Progenitor cell of endocrine pancreas (in vitro differentiated cells): Measurements from ENCODE around the gene LRRFIP1. TPM values are rescaled to one million over a fixed set of nuclear protein-coding genes. Genes with fewer than 3 reads are reported as not detected.

Experiments
- DNase-seq: peaks from one replicate; pipeline ENCODE4 v3.0.0; 2021; ENCODE audit warnings: low spot score; ENCODE audit not compliant: unreplicated experiment
- H3K27ac Mint-ChIP-seq: 2 replicates; pipeline ENCODE4 v1.8.0; 2021; ENCODE audit warnings: mild to moderate bottlenecking, moderate library complexity, mixed read lengths
- H3K27me3 Mint-ChIP-seq: 2 replicates; pipeline ENCODE4 v1.8.0; 2021; ENCODE audit warnings: mixed read lengths
- H3K36me3 Mint-ChIP-seq: 2 replicates; pipeline ENCODE4 v1.8.0; 2022; ENCODE audit warnings: mixed read lengths; ENCODE audit not compliant: insufficient read depth
- H3K4me1 Mint-ChIP-seq: 2 replicates; pipeline ENCODE4 v1.8.0; 2021; ENCODE audit warnings: low read depth, mixed read lengths
- H3K4me3 Mint-ChIP-seq: 2 replicates; pipeline ENCODE4 v1.8.0; 2021; ENCODE audit warnings: low read depth, mild to moderate bottlenecking, moderate library complexity, mixed read lengths
- H3K9me3 Mint-ChIP-seq: 2 replicates; pipeline ENCODE4 v1.8.0; 2021; ENCODE audit warnings: low read depth, mixed read lengths
- total RNA-seq: library from RNA; stranded (reverse); gene quantifications from 2 replicates; pipeline ENCODE4 v1.2.1, GENCODE V29; 2021
- TF ChIP-seq, protein P1 (sequence below): fragments of 200-600 bp; sonication (generic); IDR thresholded peaks from one replicate; pipeline ENCODE4 v1.5.0; 2021; ENCODE audit warnings: antibody characterized with exemption, mild to moderate bottlenecking; ENCODE audit not compliant: unreplicated experiment

The LRRFIP1 gene
- total RNA-seq, 1 donor from 2014 or later = 68.6 TPM

- Mint-ChIP-seq H3K4me1 (peaks cover 2% of the 10 kb centered on the region), H3K36me3 (peaks cover 24% of the 10 kb centered on the region), H3K4me3 (no peak overlapping the region), H3K27ac (no peak overlapping the region), H3K9me3 (no peaks in the 10 kb centered on the region), H3K27me3 (no peaks in the 10 kb centered on the region)
- TF ChIP-seq, protein P1, sequence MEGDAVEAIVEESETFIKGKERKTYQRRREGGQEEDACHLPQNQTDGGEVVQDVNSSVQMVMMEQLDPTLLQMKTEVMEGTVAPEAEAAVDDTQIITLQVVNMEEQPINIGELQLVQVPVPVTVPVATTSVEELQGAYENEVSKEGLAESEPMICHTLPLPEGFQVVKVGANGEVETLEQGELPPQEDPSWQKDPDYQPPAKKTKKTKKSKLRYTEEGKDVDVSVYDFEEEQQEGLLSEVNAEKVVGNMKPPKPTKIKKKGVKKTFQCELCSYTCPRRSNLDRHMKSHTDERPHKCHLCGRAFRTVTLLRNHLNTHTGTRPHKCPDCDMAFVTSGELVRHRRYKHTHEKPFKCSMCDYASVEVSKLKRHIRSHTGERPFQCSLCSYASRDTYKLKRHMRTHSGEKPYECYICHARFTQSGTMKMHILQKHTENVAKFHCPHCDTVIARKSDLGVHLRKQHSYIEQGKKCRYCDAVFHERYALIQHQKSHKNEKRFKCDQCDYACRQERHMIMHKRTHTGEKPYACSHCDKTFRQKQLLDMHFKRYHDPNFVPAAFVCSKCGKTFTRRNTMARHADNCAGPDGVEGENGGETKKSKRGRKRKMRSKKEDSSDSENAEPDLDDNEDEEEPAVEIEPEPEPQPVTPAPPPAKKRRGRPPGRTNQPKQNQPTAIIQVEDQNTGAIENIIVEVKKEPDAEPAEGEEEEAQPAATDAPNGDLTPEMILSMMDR = no peak
- no peak for DNase-seq
These were observed 14.8 kb downstream of the LRRFIP1 start for GRCh38 chr2:237642038-237642734.

GRCh38 chr2:237643066-237643465 lies 15.7 kb downstream of the LRRFIP1 start:
- Mint-ChIP-seq H3K4me1 (peaks cover 2% of the 10 kb centered on the region), H3K9me3 (no peaks in the 10 kb centered on the region), H3K27ac (no peak overlapping the region), H3K4me3 (no peak overlapping the region), H3K36me3 (peaks cover 20% of the 10 kb centered on the region), H3K27me3 (no peaks in the 10 kb centered on the region)
- DNase-seq = no peak
- TF ChIP-seq, protein P1 = no peak

DNA sequence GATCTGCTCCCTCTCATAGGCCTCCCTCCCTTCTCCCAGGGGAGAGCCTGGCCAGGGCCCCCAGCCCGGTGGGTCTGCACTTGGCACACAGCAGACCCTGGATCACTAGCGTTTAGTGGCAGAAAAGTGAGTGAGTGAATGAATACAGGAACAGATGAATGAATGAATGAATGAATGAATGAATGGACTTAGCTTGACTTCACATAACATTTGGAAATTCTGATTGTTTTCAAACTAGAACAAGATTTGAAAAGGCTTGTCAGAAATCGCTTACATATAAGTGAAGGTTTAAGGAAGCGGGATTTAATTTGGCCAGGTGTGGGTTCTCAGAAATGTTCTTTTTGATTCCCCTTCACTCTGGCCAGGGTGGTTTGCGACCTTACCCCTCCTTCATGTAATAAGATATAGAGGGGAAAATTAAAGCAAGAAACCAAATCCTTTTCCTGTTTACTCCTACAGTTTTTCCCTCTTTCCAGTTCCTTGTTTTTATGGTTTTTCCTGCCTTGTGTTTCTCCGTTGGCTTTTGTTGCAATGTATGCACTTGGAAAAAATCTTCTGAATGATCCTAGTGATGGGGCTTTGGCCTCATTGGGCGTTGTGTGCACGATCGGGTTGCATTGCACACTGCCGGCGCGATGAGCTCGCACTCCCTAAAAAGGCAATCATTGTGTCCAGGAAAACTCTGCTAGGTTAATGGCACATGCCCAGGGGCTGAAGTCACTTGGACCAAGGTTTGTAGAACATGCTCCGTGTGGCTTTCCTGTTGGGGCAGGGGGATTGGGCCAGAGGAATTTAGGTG lies 16.4 kb downstream of the LRRFIP1 start:
- no peak overlapping the region for H3K4me3 Mint-ChIP-seq
- no peak for DNase-seq
- no peaks in the 10 kb centered on the region for H3K27me3 Mint-ChIP-seq
- peaks cover under 1% of the 10 kb centered on the region for H3K4me1 Mint-ChIP-seq
- H3K36me3 Mint-ChIP-seq = peaks cover 20% of the 10 kb centered on the region
- TF ChIP-seq, protein P1 = no peak
- H3K27ac Mint-ChIP-seq = no peak overlapping the region
- no peaks in the 10 kb centered on the region for H3K9me3 Mint-ChIP-seq

DNA sequence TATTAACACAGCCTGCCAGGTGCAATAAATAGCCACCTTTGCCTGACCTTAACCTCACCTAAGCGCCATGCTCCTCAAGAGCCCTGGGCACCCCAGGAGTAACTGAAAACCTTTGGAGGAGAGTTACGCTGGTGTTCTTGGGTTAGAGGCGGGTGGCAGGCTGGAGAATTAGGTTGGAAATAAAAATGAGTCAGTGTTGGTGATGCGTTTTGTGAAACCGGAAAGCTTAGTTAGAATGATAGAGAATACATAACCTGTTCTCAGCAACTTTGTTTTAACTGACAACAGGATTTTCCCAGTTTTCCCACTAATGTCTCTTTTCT lies 17.0 kb downstream of the LRRFIP1 start:
- DNase-seq = no peak
- H3K36me3 Mint-ChIP-seq = peaks cover 19% of the 10 kb centered on the region
- H3K4me3 Mint-ChIP-seq = no peak overlapping the region
- no peak overlapping the region for H3K27ac Mint-ChIP-seq
- H3K9me3 Mint-ChIP-seq = no peaks in the 10 kb centered on the region
- H3K27me3 Mint-ChIP-seq = no peaks in the 10 kb centered on the region
- TF ChIP-seq, protein P1 = no peak
- H3K4me1 Mint-ChIP-seq = no peaks in the 10 kb centered on the region

DNA sequence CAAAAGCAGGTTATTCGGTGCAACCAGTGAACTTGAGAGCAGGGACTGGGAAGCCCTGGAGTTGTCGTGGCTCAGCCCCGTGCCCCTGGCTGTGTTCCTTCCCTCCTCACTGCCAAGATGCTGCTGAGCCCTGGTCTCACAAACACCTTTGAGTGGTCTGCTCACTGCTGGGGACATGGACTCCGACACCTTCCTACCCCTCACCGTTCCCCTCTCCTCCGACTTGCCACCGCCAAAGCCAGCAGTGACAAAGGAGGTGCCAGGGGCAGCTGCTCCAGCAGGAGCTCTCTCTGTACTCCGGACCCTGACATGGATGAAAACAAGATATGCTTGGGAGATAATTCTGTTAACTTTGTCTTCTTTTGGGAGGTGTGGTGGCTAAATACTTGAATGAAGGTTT lies 17.9 kb downstream of the LRRFIP1 start:
- Mint-ChIP-seq H3K9me3 (no peaks in the 10 kb centered on the region), H3K27me3 (no peaks in the 10 kb centered on the region), H3K4me1 (no peaks in the 10 kb centered on the region), H3K4me3 (no peak overlapping the region), H3K36me3 (peaks cover 21% of the 10 kb centered on the region), H3K27ac (no peak overlapping the region)
- TF ChIP-seq, protein P1 = no peak
- DNase-seq = no peak
